Measurements from ENCODE around the gene VSIG2.
"Not testable (repeated sequence)": the region's sequence is repeated elsewhere in the genome, so short reads cannot be mapped to it uniquely, and the experiment has no call there.

VSIG2 gene

DNA sequence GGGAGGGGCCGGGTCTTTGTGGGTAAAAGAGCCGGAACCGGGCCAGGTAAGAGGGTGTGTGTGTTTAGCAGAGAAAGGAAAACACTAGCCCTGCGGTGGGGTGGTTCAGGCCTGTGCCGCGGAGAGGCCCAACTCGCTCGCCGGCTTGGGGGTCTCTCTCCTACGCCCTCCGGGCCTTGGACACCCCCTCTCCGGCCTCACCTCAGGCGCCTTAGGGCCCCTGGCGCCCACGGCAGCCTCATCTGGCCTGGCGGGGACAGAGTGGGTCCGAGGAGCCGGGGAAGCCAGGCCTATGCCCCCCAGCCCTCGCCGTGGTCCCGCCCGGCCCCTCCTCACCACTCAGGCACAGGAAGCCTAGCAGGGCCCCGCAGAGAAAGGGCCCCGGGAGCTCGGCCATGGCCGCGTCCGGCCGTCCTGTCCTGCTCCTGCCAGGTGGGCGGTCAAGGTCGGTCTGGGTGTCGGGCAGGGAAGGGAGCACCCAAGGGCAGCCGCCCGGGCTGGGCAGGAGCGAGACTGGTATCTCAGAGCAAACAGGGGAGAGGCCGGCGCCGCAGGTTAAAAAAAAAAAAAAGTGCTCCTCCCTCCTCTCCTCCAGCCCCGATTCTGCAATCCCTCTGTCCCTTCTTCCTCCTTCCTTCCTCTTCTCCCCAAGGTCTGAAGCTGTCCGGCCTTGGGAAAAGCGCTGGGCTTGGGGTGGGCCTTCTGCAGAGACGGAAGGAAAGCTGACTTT lies at the start of gene VSIG2:
TSS of gene VSIG2 (minus strand) at position 515 of the 730 bp plus-strand sequence. CDS start at position 397, 118 bp downstream.
- DNase-seq: no peak

DNA sequence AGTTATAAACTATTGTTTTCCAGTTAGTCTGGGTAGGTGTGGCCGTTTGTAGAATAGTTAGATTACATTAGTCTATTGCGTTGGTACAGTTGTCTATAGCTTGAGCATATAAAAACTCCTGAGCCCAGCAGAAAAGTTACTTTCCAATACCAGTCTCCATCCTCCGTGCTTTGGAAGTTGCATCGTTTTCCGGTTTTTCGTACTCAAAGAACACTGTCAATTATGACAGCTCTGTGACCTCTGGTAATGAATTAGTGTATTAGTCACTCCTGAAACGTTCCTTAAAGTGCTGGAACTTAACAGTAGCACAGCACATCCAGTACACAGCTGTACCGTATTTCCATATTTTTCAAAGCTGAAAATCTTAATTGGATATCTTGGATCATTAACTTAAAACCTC lies 49.0 kb upstream of the VSIG2 start:
- DNase-seq: no peak

DNA sequence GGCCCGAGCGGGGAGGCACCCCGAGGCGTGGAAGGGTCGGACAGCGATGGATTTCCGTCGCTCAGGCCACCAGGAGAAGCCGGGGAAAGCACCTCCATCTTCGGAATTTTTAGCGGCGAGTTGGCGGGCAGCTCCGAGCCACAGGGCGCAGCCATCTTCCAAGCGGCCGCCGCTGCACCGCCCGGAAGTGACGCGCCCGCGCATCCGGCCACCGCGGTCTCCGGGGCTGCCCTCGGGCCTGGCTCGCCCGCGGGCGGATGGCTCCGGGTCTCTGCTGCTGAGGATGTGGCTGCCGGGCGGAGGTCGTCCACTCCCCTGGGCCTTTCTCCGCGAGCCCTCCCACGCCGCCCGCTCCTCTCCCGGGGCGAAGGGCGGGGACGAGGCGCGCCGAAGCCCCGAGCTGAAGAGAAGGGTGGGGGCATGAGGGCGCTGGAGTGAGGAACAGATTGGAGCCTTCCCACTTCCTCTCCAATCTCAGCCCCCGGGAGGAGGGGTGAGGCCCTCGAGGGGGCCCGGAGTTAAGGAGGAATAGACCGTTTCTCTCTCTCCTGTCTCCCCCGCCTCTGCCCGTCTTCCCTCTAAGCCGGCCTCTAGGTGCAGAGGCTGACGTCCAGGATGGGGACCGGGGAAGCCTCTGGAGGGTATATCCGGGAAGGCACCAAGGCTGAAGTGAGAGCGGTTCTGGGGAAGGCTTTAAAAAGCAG lies 48.3 kb upstream of the VSIG2 start, which contains the start of gene MSANTD2:
TSS of gene MSANTD2 (minus strand) at position 181 of the 704 bp plus-strand sequence. CDS start at position 155, 26 bp downstream.
- DNase-seq: peak; percentile 92

DNA sequence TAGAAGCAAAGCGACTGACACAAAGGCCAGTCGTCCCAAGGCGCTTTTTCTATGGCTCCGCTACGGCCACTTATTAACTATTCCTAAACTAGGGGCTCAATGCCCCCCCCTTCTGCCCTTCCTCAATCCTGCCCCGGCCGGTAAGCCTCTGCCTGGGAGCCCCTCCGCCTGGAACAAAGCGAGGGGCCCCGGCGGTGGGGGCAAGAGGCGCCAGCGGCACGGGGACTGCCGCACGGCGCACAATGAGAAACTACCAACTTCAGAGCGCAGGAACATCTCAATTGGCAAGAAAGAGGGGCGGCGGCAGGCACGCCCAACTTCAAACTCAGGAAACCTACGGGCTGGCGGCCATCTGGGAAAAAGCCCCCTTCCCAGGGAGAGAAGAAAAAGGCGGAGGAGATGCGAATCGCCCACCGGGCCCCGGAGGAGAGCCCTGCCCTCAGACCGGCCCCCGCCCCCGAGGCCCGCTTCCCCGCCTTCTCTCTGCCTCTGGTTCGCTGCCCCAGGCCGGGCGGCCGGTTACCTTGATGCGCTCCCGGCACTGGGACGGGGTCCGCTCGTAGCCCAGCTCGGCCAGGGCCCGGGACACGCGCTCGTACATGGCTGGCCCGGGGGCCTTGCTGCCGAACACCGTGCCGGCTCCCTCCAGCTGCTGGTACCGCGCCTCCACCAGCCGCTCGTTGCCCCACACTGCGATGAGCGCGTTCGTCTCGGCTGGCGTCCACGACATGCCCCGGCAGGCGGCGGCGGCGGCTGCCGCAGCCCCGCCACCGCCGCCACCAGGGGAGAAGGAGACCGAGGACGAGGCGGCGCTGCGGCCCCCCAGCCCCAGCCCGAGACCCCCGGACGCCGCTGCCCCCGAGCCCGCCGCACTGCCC lies 47.5 kb upstream of the VSIG2 start:
- peak; percentile 48 for DNase-seq

- peak; percentile 46 for DNase-seq
Observed at GRCh38 chr11:124798991-124799347, 46.9 kb upstream of the VSIG2 start.

DNA sequence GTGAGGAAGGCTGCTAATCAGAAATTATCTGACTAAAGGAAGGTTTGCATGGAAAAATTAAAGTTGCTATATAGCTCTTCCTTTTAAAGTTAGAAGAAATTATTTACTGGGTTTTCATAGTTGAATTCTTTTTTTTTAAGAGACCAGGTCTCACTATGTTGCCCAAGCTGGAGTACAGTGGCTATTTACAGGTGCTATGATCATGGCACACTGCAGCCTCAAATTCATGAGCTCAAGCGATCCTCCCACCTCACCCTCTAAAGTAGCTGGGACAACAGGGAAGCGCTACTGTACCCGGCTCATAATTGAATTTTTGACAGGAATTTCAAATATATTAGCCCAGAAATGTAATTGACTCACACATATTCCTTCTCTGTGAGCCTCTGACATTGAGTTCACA lies 44.3 kb upstream of the VSIG2 start:
- no peak for DNase-seq

GRCh38 chr11:124793466-124794278 lies 41.6 kb upstream of the VSIG2 start:
- no peak for DNase-seq

GRCh38 chr11:124791626-124792341 lies 39.7 kb upstream of the VSIG2 start:
- DNase-seq: no peak

GRCh38 chr11:124788521-124788920 lies 36.5 kb upstream of the VSIG2 start:
- DNase-seq: no peak

GRCh38 chr11:124784051-124784450 lies 32.0 kb upstream of the VSIG2 start:
- no peak for DNase-seq

- no peak for DNase-seq
Observed at GRCh38 chr11:124783002-124783401, 30.9 kb upstream of the VSIG2 start.

DNA sequence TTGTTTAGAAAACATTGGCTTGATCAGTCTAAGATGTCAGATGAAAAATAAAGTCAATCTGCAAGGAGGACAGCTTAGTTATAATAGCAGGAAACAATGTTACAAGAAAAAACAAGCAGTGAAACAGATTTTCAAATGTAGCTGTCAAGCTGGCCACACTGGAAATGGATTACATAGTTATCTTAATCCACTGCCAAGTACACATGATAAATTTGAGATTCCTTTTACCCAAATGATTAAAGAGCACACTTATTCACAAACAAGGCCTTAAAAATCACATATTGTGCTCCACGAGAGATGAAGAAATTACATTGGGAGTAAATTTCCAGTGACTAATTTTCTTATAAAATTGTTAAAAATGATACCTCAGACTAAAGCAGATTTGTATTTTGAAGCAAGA lies 27.5 kb upstream of the VSIG2 start:
- no peak for DNase-seq

GRCh38 chr11:124778281-124778680 lies 26.2 kb upstream of the VSIG2 start:
- no peak for DNase-seq

GRCh38 chr11:124776865-124777645 lies 25.0 kb upstream of the VSIG2 start:
- no peak for DNase-seq

- not testable (repeated sequence) for DNase-seq
Observed at GRCh38 chr11:124770959-124771358, 18.9 kb upstream of the VSIG2 start.

GRCh38 chr11:124769806-124770774 lies 18.0 kb upstream of the VSIG2 start:
- no peak for DNase-seq

DNA sequence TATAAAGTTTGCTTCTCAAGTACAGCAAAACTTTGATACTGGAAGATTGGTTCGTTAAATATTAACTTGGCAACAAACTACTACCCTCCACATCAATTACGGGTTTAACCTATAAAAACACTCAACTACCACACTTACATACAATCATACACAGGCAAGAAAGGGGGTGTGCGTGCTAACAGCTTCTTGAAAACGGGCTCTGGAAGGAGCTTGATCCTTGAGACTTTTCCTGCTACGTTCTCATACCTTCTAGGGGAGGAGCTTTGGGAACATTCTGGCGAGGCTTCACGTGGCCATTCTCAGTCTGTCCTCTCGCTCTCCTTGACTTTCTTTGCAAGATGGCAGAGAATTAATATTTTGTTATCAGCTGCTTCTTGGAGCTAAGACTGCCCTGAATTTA lies 16.9 kb upstream of the VSIG2 start:
- no peak for DNase-seq

DNA sequence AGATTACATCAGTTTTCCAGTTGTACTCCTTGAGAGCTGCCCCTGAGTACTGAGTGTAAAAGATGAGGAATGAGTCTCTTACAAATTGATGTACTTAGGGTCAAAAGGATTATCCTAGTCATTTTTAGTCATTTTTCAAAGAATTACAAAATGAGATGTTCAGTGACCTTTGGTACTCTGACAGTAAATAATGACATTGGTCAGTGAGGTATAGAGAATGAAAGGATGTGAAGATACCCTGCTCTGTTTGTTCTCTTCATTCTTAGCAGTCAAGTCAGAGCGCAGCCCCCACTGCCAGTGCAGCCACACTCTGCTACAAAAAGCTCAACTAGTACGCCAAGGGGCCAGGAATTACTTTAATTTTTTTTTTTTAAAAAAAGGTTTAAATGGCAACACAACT lies 14.1 kb upstream of the VSIG2 start:
- DNase-seq: no peak

DNA sequence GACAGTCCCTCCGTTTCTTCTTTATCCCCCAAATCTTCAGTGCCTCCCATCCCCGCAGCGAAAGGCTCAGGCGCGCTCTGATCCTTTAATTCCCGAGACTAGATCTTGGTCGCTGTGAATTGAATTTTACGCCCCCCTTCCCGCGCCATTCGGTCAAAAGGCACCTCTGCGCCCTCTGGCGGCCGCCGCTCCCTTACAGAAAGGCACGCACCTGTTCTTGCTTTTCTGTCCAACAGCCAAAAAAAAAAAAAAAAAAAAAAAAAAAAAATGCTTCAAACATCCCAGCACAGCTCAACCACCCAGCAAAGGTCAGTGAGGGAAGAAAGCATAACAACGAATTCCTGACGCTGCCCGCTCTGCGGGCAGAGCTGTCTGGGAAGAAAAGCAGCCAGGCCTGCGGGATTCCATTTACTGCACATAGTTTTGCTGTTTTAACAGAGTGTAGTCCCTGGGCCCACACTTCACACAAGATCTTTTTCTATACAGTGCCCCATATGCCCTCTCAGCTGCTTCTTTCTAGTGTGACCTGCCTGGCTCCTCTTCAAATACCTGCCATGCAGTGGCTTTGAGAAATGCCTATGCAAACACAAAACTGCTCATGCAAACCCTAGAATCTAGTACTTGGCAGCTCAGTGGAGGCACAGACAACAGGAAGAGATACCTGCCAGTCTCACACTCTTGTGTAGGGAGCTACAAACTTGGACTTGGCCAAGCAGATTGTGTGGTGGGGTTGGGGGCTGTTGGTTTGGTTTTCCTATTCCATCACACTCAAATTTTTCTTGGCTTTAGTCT lies 11.3 kb upstream of the VSIG2 start:
- peak; percentile 90 for DNase-seq

Measured in femur (tissue), 1 donor.